GM23338 (cell line): ENCODE results near the gene JAK3. TPM values are rescaled to one million over a fixed set of nuclear protein-coding genes. Genes with fewer than 3 reads are reported as not detected.

Experiments used
- ATAC-seq: fragments of 200-7000 bp; cut with Tn5 transposase; 3 replicates; pipeline ENCODE4 v1.9.1; 2020
- DNase-seq: peaks from one replicate; pipeline ENCODE4 v3.0.0-alpha.2; 2015; ENCODE audit warnings: low spot score
- H2AFZ ChIP-seq: fragments of 200-600 bp; sonication (generic); 2 replicates; pipeline ENCODE4 v1.8.0; 2016; ENCODE audit warnings: antibody characterized with exemption, mild to moderate bottlenecking, moderate library complexity
- H3F3A ChIP-seq: fragments of 200-600 bp; sonication (generic); replicated peaks from 2 replicates; pipeline ENCODE4 v1.8.0; 2017; ENCODE audit warnings: antibody characterized with exemption, mixed run types, low read depth
- H3K27ac ChIP-seq: fragments of 200-600 bp; sonication (generic); 2 replicates; pipeline ENCODE4 v1.6.1; 2016; ENCODE audit warnings: low read depth
- H3K27me3 ChIP-seq: fragments of 200-600 bp; sonication (generic); 2 replicates; pipeline ENCODE4 v1.8.0; 2016; ENCODE audit warnings: mild to moderate bottlenecking, mixed run types, moderate library complexity; ENCODE audit not compliant: insufficient read depth
- H3K36me3 ChIP-seq: fragments of 200-600 bp; sonication (generic); 2 replicates; pipeline ENCODE4 v1.8.0; 2016; ENCODE audit warnings: mild to moderate bottlenecking; ENCODE audit not compliant: insufficient read depth
- H3K4me1 ChIP-seq: fragments of 200-600 bp; sonication (generic); 2 replicates; pipeline ENCODE4 v1.8.0; 2016; ENCODE audit warnings: mild to moderate bottlenecking, moderate library complexity; ENCODE audit not compliant: insufficient read depth
- H3K4me2 ChIP-seq: fragments of 200-600 bp; sonication (generic); 2 replicates; pipeline ENCODE4 v1.7.1; 2017; ENCODE audit warnings: mixed run types
- H3K4me3 ChIP-seq: fragments of 200-600 bp; sonication (generic); 2 replicates; pipeline ENCODE4 v1.6.1; 2016; ENCODE audit warnings: mixed run types
- H3K79me2 ChIP-seq: fragments of 200-600 bp; sonication (generic); replicated peaks from 2 replicates; pipeline ENCODE4 v1.8.0; 2017; ENCODE audit warnings: mild to moderate bottlenecking; ENCODE audit not compliant: insufficient read depth
- H3K9me2 ChIP-seq: fragments of 200-600 bp; sonication (generic); 2 replicates; pipeline ENCODE4 v1.8.0; 2017; ENCODE audit not compliant: insufficient read depth
- H4K20me1 ChIP-seq: fragments of 200-600 bp; sonication (generic); replicated peaks from 2 replicates; pipeline ENCODE4 v1.8.0; 2017; ENCODE audit warnings: mild to moderate bottlenecking; ENCODE audit not compliant: insufficient read depth
- H3K27ac Mint-ChIP-seq: 2 replicates; pipeline ENCODE4 v1.8.0; 2020; ENCODE audit warnings: inconsistent platforms, mild to moderate bottlenecking, moderate library complexity, mixed read lengths
- H3K27me3 Mint-ChIP-seq: 3 replicates; pipeline ENCODE4 v1.8.0; 2022; ENCODE audit warnings: low read depth, mild to moderate bottlenecking, moderate library complexity, mixed read lengths, inconsistent platforms; ENCODE audit not compliant: insufficient read depth, poor library complexity
- H3K36me3 Mint-ChIP-seq: 3 replicates; pipeline ENCODE4 v1.8.0; 2021; ENCODE audit warnings: low read depth, mild to moderate bottlenecking, inconsistent platforms, moderate library complexity, mixed read lengths
- H3K4me1 Mint-ChIP-seq: 3 replicates; pipeline ENCODE4 v1.8.0; 2020; ENCODE audit warnings: mild to moderate bottlenecking, inconsistent platforms, mixed read lengths
- H3K4me3 Mint-ChIP-seq: 3 replicates; pipeline ENCODE4 v1.8.0; 2021; ENCODE audit warnings: moderate library complexity, mild to moderate bottlenecking, inconsistent platforms, mixed read lengths
- H3K9me3 Mint-ChIP-seq: 3 replicates; pipeline ENCODE4 v1.8.0; 2020; ENCODE audit warnings: moderate library complexity, mild to moderate bottlenecking, inconsistent platforms, mixed read lengths
- CREB1 ChIP-seq: fragments of 250-450 bp; sonication (Bioruptor Pico); IDR thresholded peaks from 2 replicates; pipeline ENCODE4 v1.5.0; 2020; ENCODE audit warnings: low read depth, mild to moderate bottlenecking, moderate library complexity
- ETS1 ChIP-seq: IDR thresholded peaks from 2 replicates; pipeline ENCODE4 v1.6.1; 2016; ENCODE audit warnings: antibody characterized with exemption
- EZH2phosphoT487 ChIP-seq: fragments of 200-600 bp; sonication (generic); IDR thresholded peaks from one replicate; pipeline ENCODE4 v1.8.1; 2018; ENCODE audit warnings: antibody characterized with exemption; ENCODE audit not compliant: unreplicated experiment
- JUNB ChIP-seq: IDR thresholded peaks from one replicate; pipeline ENCODE4 v1.6.1; 2016; ENCODE audit warnings: antibody characterized with exemption; ENCODE audit not compliant: unreplicated experiment
- POLR2AphosphoS5 ChIP-seq: IDR thresholded peaks from 2 replicates; pipeline ENCODE4 v1.6.1; 2016; ENCODE audit warnings: antibody characterized with exemption, low read depth
- REST ChIP-seq: IDR thresholded peaks from one replicate; pipeline ENCODE4 v1.6.1; 2018; ENCODE audit warnings: antibody characterized with exemption; ENCODE audit not compliant: unreplicated experiment
- STAT1 ChIP-seq: IDR thresholded peaks from one replicate; pipeline ENCODE4 v1.6.1; 2016; ENCODE audit warnings: antibody characterized with exemption; ENCODE audit not compliant: unreplicated experiment
- polyA plus RNA-seq: library from polyadenylated mRNA; unstranded; fragments of >200 nt; fragmentation: Nextera tagmentation; extraction: Ambion mirVana; gene quantifications from 2 replicates; pipeline ENCODE4 v1.2.1, GENCODE V29; 2016
- total RNA-seq: library from RNA; depleted of rRNA; stranded (reverse); fragments of >200 nt; shearing (Covaris generic); gene quantifications from 2 replicates; pipeline ENCODE4 v1.2.3, GENCODE V29; 2014
- TF ChIP-seq, protein P1 (sequence below), 2 experiments: fragments of 200-600 bp in 1 of 2; sonication (generic) in 1 of 2; conservative IDR thresholded peaks; 2 replicates each; pipeline versions ENCODE4 v1.5.1 to v1.6.1; 2016 to 2017; ENCODE audit warnings: antibody characterized with exemption in 2 of 2, low read depth in 2 of 2, mild to moderate bottlenecking in 2 of 2, moderate library complexity in 1 of 2

JAK3 gene
- total and polyA plus RNA-seq, 2 experiments from 2014 or later, result 2.9 to 5.4 TPM

DNA sequence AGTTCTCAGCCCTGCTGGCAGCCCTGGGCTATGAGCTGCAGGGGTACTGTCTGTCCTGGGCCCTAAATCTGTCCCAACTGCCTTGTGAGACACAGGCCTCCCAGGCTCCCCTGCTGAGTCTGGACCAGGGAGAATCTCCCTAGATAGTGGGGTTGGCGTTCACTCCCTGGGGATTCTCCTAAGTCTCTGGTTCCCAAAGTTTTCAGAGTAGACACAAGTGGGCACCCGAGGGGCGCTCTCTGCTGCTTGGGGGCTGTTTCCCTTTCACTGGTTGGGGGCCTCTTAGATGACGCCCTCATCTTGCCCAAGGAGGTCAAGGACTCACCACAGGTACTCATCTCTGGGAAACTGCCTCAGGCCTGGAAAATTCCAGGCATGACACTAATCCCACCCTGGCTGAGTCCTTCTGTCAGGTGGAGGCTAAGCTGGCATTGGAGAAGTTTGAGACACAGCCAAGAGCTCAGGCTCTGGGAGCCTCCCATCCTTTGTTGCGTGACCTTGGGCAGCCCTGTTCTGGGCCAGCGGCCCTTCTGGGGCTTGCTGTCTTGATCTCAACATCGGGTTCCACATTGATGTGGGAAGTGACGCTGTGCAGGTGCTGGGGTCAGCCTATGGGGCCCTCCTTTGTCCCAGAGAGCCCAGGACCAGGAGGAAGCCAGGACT lies 15.9 kb upstream of the JAK3 start (continued):
- TF ChIP-seq ETS1 (no peak), STAT1 (no peak), REST (no peak), CREB1 (no peak), JUNB (no peak)
- TF ChIP-seq, protein P1, sequence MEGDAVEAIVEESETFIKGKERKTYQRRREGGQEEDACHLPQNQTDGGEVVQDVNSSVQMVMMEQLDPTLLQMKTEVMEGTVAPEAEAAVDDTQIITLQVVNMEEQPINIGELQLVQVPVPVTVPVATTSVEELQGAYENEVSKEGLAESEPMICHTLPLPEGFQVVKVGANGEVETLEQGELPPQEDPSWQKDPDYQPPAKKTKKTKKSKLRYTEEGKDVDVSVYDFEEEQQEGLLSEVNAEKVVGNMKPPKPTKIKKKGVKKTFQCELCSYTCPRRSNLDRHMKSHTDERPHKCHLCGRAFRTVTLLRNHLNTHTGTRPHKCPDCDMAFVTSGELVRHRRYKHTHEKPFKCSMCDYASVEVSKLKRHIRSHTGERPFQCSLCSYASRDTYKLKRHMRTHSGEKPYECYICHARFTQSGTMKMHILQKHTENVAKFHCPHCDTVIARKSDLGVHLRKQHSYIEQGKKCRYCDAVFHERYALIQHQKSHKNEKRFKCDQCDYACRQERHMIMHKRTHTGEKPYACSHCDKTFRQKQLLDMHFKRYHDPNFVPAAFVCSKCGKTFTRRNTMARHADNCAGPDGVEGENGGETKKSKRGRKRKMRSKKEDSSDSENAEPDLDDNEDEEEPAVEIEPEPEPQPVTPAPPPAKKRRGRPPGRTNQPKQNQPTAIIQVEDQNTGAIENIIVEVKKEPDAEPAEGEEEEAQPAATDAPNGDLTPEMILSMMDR (conservative IDR thresholded peaks at IDR 0.05; ENCODE audit: low read depth in 2 of 2), result no peak

GRCh38 chr19:17862711-17863519 lies 15.1 kb upstream of the JAK3 start:
- Histone ChIP-seq H3K4me1 (peaks cover 9% of the 10 kb centered on the region; the same call in 1 of the 2 replicates), H3K36me3 (peaks cover 37% of the 10 kb centered on the region), H2AFZ (no peak overlapping the region), H3K4me2 (no peak overlapping the region), H3K27me3 (no peaks in the 10 kb centered on the region), H4K20me1 (peaks cover 45% of the 10 kb centered on the region), H3F3A (peaks cover 60% of the 10 kb centered on the region), H3K27ac (peak overlapping the region; percentile 90), H3K4me3 (no peak overlapping the region), H3K9me2 (no peaks in the 10 kb centered on the region), H3K79me2 (peaks cover 29% of the 10 kb centered on the region)
- ATAC-seq, result no peak
- Mint-ChIP-seq H3K9me3 (peaks cover 11% of the 10 kb centered on the region; the same call in 2 of the 3 replicates), H3K4me1 (peaks cover 18% of the 10 kb centered on the region), H3K36me3 (peaks cover 64% of the 10 kb centered on the region), H3K27me3 (peaks cover 47% of the 10 kb centered on the region), H3K27ac (peak overlapping the region; percentile 93), H3K4me3 (peak overlapping the region; percentile 59)
- DNase-seq, result no peak
- TF ChIP-seq POLR2AphosphoS5 (no peak), ETS1 (no peak), EZH2phosphoT487 (no peak), JUNB (no peak)
- TF ChIP-seq, protein P1 (conservative IDR thresholded peaks at IDR 0.05; ENCODE audit: low read depth in 2 of 2), result no peak
